Bone marrow (tissue), 2 donors: Measurements from ENCODE around the gene KRTAP3-2.
"Not testable (repeated sequence)": the region's sequence is repeated elsewhere in the genome, so short reads cannot be mapped to it uniquely, and the experiment has no call there.

ENCODE experiments used
- DNase-seq, 2 donors: peaks; one replicate each; lab custom pipeline; 2025; lab: John Stamatoyannopoulos, UW

The KRTAP3-2 gene

DNA sequence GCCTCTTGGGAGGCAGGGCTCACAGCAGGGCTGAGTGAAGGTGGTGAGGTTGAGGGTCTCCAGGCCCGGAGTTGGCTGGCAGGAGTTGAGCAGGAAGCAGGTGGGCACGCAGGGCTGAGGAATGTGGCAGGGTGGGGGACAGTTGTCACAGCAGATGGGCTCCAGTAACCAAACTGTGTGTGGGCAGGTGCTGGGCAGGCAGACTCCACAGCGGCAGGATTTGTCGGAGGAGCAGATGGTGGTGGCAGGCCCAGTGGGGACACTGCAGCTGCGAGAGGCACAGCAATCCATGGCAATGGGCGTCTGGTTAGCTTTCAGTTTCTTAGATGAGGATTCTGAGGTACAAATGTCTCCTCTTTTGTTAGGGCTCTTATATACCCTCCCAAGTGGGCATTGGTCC lies at the start of gene KRTAP3-2:
Gene KRTAP3-2 (minus strand): TSS at position 344 of the 400 bp plus-strand sequence. CDS start 53 bp downstream, at position 291.
- not testable (repeated sequence) for DNase-seq

DNA sequence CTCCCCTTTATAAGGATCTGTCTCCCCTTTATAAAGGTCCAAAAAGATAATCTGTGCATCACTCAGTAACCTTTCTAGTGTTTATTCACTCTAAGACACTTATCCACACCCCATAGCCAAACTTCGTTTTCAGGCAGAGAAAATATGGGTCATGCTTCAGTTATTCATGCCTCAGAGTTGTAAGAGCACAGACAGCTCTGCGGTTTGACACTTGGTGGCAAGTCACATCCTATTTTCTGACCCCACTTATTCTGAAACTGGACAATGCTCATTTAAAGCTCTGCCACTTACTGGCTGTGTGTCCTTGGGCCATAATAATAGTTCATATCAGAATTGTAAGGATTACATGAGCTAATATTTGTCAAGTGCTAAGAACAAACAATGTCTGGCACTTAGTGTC lies 49.4 kb upstream of the KRTAP3-2 start:
- no peak for DNase-seq

DNA sequence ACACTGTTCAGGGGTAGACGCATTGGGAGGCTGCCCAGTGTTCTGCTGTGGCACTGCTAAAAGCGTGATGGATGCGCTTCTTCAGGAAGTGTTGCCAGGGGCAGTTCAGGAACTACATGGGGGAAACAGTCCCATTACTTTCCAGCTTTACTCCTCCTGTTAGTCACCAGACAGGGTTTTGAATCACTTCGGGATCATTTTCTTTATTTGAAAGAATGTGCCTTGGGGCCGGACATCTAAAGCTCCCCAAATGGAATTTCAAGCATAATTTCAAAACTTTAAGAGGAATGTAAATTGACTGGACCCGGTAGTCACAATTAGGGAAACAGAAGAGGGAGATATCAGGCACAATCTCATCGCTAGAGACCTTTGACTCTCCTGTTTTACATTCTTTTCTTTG lies 48.7 kb upstream of the KRTAP3-2 start:
- DNase-seq, result no peak

DNA sequence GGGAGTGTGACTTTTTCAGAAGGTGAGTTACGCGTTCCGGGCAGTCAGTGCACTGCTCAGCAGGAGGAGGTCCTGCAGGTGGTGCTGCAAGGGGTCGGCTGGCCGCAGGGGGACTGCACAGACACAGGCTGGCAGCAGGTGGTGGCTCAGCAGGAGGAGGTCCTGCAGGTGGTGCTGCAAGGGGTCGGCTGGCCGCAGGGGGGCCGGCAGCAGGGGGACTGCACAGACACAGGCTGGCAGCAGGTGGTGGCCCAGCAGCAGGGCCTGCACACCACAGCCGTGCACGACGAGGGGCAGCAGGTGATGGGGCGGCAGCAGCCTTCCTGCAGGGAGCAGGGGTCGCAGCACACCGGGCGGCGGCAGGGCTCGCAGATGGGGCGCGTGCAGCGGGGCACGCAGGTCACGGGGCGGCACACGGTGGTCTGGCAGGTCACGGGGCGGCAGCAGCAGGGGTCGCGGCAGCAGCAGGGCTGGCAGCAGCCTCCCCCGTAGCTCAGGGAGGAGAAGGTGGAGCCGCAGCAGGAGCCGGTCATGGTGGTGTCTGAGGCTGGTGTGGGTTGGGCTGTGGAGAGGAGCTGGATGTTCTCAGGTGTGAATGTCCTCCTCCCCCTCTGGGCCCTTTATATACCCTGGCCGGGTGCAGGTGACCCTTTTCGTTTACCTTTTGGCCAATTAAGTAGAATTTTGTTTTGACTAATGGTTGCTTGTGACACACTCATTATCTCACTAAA lies 47.2 kb upstream of the KRTAP3-2 start, which contains the start of gene KRTAP2-1:
Gene KRTAP2-1 (minus strand): TSS at position 582 of the 731 bp plus-strand sequence. CDS start 49 bp downstream, at position 533.
- not testable (repeated sequence) for DNase-seq

DNA sequence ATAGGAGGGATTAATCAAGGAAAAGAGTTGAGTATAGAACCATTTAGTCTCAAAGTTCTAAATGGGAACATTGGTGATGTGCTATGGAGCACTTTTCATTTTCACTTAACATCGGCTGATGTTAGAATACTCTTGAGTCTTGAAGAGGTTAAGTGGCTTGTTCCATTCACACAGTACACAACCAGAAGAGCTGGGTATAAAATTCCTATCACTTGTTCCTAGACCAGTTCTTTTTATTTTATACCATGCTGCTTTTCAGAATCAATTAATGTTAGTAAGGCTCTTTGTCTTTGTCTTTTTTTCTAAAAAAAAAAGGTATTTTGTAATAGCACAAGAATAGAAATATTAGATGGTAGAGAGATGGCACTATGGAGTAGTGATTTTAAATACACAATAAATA lies 43.2 kb upstream of the KRTAP3-2 start:
- no peak for DNase-seq

DNA sequence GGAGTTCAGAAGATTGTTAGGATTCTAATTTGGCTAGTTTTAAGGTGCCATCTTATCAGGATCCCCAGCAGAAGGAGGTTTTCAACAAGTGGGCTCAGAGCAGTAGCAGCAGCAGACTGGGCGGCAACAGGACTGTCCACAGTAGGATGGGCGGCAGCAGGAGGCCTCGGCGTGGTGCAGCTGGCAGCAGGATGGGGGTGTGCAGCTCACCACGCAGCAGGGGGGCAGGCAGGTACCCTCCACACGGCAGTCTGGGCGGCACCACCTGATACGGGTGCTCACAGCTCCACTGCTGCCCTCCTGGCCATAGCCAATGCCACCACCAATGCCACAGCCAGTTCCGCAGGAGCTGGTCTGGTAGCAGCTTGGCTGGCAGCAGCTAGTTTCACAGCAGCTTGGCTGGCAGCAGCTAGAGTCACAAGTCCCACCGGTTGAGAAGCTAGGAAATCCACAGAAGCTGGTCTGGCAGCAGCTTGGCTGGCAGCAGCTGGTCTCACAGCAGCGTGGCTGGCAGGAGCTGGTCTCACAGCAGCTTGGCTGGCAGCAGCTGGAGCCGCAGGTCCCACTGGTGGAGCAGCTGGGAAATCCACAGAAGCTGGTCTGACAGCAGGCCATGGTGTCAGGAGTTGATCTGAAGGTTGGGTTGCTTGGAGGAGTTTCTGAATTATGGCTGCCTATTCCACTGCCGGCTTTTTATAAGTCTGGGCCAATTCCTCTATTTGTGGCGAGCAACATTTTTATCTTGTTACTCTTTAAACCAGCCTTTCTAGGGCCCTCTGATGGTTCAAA lies 41.3 kb upstream of the KRTAP3-2 start, which contains the start of gene KRTAP1-1:
Gene KRTAP1-1 (minus strand): TSS at position 668 of the 789 bp plus-strand sequence. CDS start 53 bp downstream, at position 615.
- DNase-seq, result not testable (repeated sequence)

DNA sequence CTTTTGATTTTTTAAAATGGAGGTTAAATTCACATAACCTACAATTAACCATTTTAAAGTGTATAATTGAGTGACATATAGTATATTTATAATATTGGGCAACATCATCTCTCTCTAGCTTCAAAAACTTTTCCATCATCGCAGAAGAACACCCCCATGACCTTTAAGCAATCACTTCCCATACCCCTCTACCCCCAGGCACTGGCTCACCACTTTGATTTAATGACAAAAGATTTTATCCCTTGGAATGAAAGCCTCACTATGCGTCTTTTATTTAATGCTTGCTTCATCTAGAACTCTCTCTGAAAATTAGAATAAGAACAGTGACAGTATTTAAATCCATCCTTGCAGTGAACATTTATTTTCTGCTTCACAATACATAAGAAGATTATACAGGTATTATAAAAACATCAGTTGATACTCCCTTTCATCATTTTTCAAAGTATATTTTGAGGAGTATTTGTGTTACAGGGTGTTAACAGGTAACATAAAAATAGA lies 38.2 kb upstream of the KRTAP3-2 start:
- DNase-seq, result no peak

DNA sequence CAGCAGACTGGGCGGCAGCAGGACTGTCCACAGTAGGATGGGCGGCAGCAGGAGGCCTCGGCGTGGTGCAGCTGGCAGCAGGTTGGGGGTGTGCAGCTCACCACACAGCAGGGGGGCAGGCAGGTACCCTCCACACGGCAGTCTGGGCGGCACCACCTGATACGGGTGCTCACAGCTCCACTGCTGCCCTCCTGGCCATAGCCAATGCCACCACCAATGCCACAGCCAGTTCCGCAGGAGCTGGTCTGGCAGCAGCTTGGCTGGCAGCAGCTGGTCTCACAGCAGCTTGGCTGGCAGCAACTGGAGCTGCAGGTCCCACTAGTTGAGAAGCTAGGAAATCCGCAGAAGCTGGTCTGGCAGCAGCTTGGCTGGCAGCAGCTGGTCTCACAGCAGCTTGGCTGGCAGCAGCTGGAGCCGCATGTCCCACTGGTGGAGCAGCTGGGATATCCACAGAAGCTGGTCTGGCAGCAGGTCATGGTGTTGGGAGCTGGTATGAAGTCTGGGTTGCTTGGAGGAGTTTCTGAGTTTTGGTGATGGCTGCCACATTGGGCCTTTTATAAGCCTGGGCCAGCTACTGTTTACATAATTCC lies 34.7 kb upstream of the KRTAP3-2 start, which contains the start of gene KRTAP1-3:
Gene KRTAP1-3 (minus strand): TSS at position 529 of the 590 bp plus-strand sequence. CDS start 53 bp downstream, at position 476.
- not testable (repeated sequence) for DNase-seq

DNA sequence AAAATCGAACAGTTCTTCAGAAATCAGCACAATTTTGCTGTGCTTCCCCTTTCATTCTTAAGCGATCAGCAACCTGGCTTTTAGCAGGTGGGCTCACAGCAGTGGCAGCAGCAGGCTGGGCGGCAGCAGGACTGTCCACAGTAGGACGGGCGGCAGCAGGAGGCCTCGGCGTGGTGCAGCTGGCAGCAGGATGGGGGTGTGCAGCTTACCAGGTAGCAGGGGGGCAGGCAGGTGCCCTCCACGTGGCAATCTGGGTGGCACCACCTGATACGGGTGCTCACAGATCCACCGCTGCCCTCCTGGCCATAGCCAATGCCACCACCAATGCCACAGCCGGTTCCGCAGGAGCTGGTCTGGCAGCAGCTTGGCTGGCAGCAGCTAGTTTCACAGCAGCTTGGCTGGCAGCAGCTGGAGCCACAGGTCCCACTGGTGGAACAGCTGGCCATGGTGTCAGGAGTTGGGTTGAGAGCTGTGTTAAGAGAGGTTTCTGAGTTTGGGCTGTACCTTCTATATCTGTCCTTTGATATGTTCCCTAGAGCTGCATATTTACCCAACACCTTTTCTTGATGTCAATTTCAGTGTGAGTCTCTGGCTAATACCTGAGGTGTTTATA lies 30.0 kb upstream of the KRTAP3-2 start, which contains the start of gene KRTAP1-4:
Gene KRTAP1-4 (minus strand): TSS at position 563 of the 613 bp plus-strand sequence. CDS start 117 bp downstream, at position 446.
- DNase-seq, result no peak

DNA sequence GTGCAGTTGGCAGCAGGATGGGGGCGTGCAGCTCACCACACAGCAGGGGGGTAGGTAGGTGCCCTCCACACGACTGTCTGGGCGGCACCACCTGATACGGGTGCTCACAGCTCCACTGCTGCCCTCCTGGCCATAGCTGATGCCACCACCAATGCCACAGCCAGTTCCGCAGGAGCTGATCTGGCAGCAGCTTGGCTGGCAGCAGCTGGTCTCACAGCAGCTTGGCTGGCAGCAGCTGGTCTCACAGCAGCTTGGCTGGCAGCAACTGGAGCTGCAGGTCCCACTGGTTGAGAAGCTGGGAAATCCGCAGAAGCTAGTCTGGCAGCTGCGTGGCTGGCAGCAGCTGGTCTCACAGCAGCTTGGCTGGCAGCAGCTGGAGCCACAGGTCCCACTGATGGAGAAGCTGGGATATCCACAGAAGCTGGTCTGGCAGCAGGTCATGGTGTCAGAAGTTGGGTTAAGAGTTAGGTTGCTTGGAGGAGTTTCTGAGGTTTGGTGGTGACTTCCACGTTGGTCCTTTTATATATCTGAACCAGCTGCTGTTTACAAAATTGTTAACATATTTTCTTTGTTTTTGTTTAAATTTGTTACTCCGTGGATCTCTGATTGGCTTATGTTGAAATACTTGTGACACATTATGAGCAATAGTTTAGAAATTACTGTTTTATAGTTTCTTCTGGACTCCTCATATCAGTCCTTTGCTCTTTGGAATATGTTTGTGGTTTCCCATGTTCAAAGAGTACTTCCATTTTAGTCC lies 27.2 kb upstream of the KRTAP3-2 start, which contains the start of gene KRTAP1-5:
Gene KRTAP1-5 (minus strand): TSS at position 494 of the 757 bp plus-strand sequence. CDS start 53 bp downstream, at position 441.
- no peak for DNase-seq

DNA sequence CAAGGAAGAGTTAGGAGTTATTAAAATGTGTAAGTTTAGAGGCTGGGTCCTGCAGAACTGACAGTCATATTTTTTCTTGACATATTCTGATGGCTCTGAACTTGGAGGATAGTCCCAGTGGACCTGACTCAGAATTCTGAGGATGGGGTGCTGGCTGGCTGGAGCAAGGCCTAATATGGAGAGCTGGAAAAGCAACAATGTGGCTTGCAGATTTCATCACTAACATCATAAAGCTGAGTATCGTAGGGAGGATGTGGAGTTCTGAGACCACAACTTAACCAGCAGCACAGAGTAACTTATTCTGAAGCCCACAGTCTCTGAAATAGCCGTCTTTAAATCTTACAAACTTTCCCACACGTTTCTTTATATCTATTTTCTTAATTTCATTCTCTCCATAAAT lies 25.0 kb upstream of the KRTAP3-2 start:
- DNase-seq, result no peak

DNA sequence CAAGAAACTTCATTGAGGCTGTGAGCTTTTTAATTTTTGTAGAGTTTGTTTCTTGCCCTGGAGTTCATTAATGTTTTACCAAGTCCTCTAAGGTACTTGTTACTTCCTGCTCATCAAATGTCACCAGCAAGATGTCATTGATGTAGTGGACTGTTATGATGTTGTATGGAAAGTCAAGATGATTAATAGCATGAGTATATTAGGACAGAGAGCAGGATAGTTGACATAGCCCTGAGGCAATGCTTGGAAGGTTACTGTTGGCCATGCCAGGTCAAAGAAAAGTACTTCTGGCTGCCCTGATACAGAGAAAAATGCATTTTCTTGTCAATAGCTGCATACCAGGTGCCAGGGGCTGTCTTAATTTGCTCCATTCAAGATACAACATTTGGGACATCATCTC lies 20.6 kb upstream of the KRTAP3-2 start:
- no peak for DNase-seq

DNA sequence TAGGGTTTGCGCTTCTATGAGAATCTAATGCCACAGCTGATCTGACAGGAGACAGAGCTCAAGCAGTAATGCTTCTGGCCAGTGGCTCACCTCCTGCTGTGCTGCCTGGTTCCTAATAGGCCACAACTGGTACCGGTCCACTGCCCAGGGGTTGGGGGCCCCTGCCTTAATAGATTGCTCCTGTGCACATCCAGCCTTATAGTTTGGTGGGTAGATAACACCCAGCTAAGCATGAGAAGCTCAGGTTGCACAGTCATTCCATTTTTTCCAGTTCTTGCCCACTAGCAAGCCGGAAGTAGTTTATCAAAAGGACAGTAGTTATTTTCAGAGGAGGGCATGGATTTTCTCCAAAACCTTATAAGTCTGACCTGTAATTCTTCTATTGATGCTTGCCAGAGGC lies 19.7 kb upstream of the KRTAP3-2 start:
- DNase-seq, result no peak

DNA sequence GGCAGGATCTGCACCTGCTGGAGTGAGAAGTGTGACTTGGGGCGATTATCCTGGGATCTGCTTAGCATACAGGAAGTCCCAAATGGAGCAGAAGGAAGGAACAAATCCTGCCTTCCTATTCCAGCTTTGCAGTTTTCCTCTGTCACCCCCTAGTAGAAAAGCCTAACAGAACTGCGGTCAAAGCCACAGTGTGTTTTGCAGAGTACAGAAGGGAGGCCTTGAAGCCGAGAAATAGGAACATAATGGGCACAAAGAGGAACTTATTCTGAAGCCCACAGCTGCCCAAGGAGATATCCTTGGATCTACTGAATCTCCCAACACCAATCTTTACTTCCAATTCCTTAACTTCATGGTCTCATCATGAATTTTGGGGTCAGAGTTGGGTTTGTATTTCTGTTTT lies 18.8 kb upstream of the KRTAP3-2 start:
- DNase-seq, result no peak

DNA sequence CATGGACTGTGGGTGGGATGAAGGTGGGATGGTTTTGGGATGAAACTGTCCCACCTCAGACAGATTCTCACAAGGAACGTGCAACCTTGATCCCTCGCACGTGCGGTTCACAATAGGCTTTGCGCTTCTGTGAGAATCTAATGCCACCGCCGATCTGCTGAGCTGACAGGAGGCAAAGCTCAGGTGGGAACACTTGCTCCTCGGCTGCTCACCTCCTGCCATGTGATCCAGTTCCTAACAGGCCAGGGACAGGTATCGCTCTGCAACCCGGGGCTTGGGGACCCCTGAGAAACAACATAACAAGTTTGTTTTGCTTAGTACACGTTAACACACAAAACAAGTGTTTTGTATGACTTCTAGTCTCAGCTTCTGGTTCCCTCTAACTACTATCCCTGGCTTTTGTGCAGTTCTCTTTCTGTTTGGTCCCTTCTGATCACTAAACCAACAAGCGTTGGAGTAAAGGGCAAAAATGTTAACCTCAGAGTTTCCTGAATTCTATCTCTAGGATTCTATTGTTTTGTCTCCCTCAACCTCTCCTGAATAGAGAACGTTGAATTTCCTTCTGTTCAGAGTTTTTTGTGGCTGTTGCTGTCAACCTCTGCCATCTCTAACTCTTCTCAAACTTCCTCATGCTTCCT lies 17.0 kb upstream of the KRTAP3-2 start:
- DNase-seq, result no peak

DNA sequence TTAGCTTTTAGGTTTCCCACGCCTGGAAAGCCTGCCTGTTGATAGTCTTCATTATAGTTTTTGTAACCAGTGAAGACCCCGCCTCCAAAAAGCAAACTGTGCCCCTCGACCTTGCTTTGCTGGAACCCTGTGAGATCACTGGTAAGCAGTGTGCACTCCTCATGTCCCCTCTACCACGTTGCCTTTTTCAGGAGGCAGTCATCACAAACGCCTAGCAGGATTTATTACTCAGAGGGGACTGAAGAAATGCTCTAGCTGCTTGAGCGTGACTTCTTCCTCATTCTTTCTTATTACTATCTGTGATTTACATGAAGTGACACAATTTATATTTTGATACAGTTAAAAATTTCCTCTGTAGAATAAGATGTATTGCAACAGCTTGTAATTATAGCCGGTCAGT lies 15.7 kb upstream of the KRTAP3-2 start:
- DNase-seq, result no peak

DNA sequence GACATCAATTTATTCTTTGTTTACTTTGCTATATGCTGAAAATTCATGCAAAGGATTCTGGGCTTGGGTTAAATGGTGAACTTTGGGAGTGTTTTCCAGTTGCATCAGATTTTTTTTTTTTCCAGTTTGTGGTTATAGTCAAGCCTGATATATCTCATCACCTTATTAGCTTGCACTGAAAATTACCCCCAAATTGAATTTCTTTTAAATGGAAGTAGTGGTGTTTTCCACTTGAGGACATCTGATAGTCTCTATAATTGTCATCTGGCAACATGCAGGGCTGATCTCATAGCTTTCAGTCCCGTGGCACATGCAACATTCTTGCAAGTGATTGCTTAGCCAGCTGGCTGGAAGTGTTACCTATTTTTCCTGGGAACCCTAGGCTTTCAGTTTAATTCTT lies 13.9 kb upstream of the KRTAP3-2 start:
- DNase-seq, result no peak

DNA sequence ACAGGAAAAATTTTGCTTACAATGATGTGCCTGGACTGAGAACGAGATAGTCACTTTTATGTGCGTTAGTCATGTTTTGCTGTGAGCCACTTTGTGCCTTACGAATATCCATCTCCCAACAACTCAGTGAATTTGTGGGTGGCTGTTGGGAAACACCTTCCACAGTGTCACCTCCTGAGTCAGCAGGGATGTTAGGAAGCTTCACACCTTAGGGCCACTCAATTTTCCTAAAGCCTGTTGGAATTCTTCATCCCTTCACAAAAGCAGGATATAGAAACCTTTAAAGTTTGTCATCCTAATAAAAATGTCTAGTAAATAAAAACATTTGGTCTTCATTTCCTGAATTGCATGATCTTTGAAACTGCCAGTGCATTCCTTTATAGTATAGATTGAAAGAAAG lies 13.5 kb upstream of the KRTAP3-2 start:
- no peak for DNase-seq

DNA sequence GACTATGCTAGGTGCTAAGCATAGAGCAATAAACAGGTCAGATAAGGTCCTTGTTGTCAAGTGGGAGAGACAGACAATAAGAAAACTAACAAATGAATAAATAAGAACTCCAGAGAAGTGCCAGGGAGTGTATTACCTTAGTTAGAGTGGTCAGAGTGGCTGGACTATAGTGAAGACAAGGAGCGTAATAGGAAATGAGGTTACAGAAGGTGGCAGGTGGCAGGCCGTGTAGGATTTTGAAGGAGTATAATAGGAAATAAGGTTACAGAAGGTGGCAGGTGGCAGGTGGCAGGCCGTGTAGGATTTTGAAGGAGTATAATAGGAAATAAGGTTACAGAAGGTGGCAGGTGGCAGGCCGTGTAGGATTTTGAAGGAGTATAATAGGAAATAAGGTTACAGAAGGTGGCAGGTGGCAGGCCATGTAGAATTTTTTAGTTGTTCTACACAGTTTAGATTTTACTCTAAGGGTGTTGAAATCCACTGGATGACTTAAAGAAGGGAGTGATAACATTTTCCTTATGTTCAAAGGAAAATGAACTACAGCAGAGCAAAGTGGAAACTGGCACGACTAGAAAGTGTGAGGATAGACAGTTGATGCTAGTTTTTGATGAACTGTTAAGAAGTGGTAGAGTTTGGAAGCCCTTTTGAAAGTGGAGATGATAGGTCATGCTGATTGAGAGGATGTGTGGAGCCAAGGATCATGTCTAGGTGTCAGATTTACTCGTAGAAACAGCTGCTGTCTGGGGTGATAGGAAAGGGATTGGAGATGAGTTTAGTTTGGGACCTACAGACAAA lies 12.8 kb upstream of the KRTAP3-2 start:
- no peak for DNase-seq
